Measurements from ENCODE around the gene ZNF699.
A peak's percentile ranks its signal among the peaks of the same experiment; 100 is the strongest.

The ZNF699 gene

DNA sequence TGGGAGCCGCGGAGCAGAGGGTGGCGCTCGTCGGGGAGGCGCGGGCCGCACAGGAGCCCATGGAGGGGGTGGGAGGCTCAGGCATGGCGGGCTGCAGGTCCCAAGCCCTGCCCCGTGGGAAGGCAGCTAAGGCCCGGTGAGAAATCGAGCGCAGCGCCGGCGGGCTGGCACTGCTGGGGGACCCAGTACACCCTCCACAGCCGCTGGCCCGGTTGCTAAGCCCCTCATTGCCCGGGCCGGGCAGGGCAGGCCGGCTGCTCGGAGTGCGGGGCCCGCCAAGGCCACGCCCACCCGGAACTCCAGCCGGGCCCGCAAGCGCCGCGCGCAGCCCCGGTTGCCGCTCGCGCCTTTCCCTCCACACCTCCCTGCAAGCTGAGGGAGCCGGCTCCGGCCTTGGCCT is 26.2 kb downstream of the ZNF699 start:
- DNase-seq (ENCODE audit: low spot score) = peak; percentile 0

DNA sequence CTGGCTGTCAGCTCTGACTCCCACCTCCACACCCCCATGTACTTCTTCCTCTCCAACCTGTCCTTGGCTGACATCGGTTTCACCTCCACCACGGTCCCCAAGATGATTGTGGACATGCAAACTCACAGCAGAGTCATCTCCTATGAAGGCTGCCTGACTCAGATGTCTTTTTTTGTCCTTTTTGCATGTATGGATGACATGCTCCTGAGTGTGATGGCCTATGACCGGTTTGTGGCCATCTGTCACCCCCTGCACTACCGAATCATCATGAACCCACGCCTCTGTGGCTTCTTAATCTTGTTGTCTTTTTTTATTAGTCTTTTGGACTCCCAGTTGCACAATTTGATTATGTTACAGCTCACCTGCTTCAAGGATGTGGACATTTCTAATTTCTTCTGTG is 58.4 kb downstream of the ZNF699 start:
- no peak for DNase-seq (ENCODE audit: low spot score)

DNA sequence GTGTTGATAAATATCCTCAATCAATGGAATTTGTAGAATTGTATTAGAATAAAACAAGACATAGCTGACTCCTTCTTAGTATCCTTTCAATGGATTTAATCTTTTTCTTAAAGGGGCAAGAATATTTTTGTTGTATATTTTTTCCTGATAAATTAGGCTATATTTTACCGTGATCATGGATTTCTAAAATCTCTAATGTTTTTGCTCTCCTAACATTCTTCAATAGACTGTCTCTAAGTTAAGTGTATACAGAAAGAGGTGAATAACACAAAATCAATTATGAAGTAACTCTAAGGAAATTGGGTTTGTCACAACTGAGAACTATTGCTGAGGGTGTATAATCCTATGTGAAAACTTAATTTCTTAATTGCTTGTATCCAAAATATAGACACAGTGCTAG is 59.0 kb downstream of the ZNF699 start, which contains the start of gene OR7E24:
Gene OR7E24, plus strand, starts transcription at position 301 of the 400 bp plus-strand sequence. CDS start 114 bp downstream, outside the sequence.
- no peak for DNase-seq (ENCODE audit: low spot score)
